Endothelial cell of umbilical vein (primary cell): ENCODE measurements around the gene NLGN1. TPM values are rescaled to one million over a fixed set of nuclear protein-coding genes. Genes with fewer than 3 reads are reported as not detected.

Experiments
- BruUV-seq: library from RNA; stranded (reverse); fragments of 400-500 nt; replicated peaks from 2 replicates; lab custom pipeline; 2021; lab: Mats Ljungman, UMichigan
- CTCF ChIA-PET: fragments of 300-600, 350-600 bp; sonication (Branson Sonifier 250); formaldehyde crosslinking; loops from one replicate; lab custom pipeline; 2021; ENCODE audit warnings: antibody characterized with exemption, inconsistent platforms; lab: Charles Lee
- POLR2A ChIA-PET: fragments of 300-600, 350-600 bp; sonication (Branson Sonifier 250); formaldehyde crosslinking; loops from one replicate; lab custom pipeline; 2021; ENCODE audit warnings: antibody characterized with exemption, inconsistent platforms; lab: Charles Lee
- DNase-seq: peaks from one replicate; pipeline ENCODE4 v3.0.0-alpha.2; 2011; ENCODE audit warnings: low read depth, low spot score
- FAIRE-seq: peaks from 2 replicates; lab custom pipeline; 2011; peaks lifted over from hg19 to GRCh38; lab: Jason Lieb, UNC
- H2AFZ ChIP-seq: 2 replicates; pipeline ENCODE4 v1.6.0; 2012; ENCODE audit warnings: low read depth, low read length, control low read depth, inconsistent platforms
- H3K27ac ChIP-seq: 2 replicates; pipeline ENCODE4 v1.5.1; 2011; ENCODE audit warnings: low read depth, mild to moderate bottlenecking, control low read depth, low read length, moderate library complexity; ENCODE audit not compliant: insufficient read depth
- H3K27me3 ChIP-seq, 2 experiments: 2 replicates each; pipeline versions ENCODE4 v1.6.0 to v1.6.1; 2011; ENCODE audit warnings: low read length in 2 of 2, mixed read lengths in 1 of 2; ENCODE audit not compliant: control insufficient read depth in 2 of 2, insufficient read depth in 2 of 2
- H3K36me3 ChIP-seq, 2 experiments: 2 replicates in 1 of 2; 3 replicates in 1 of 2; pipeline ENCODE4 v1.5.1; 2011; ENCODE audit warnings: low read length in 2 of 2, mild to moderate bottlenecking in 1 of 2, moderate library complexity in 1 of 2; ENCODE audit not compliant: control insufficient read depth in 2 of 2, insufficient read depth in 2 of 2; ENCODE audit errors: extremely low read depth in 1 of 2
- H3K4me1 ChIP-seq: 3 replicates; pipeline ENCODE4 v1.5.1; 2011; ENCODE audit warnings: mild to moderate bottlenecking, low read length; ENCODE audit not compliant: control insufficient read depth, insufficient read depth; ENCODE audit errors: extremely low read depth
- H3K4me2 ChIP-seq: 2 replicates; pipeline ENCODE4 v1.6.1; 2011; ENCODE audit warnings: low read length, control low read depth, mixed read lengths; ENCODE audit not compliant: insufficient read depth
- H3K4me3 ChIP-seq, 3 experiments: fragments of 200-600 bp in 1 of 3; sonication (generic), shearing (Covaris generic) in 1 of 3; replicated peaks in 1 of 3; 2 replicates each; pipeline ENCODE4 v1.5.1; 2011 to 2016; ENCODE audit warnings: control low read depth in 3 of 3, low read length in 3 of 3, mild to moderate bottlenecking in 2 of 3, inconsistent platforms in 1 of 3, low read depth in 1 of 3, moderate library complexity in 1 of 3; ENCODE audit not compliant: insufficient read depth in 1 of 3
- H3K79me2 ChIP-seq: 2 replicates; pipeline ENCODE4 v1.6.0; 2012; ENCODE audit warnings: low read length, inconsistent platforms; ENCODE audit not compliant: control insufficient read depth, insufficient read depth
- H3K9ac ChIP-seq: replicated peaks from 2 replicates; pipeline ENCODE3; 2011; ENCODE audit warnings: low read length, control low read depth; ENCODE audit not compliant: insufficient read depth; ENCODE audit errors: extremely low read depth
- H3K9me1 ChIP-seq: replicated peaks from 3 replicates; pipeline ENCODE4 v1.6.0; 2011; ENCODE audit warnings: mild to moderate bottlenecking, low read length; ENCODE audit not compliant: control insufficient read depth, insufficient read depth; ENCODE audit errors: extremely low read depth
- H3K9me3 ChIP-seq: replicated peaks from 2 replicates; pipeline ENCODE4 v1.5.1; 2012; ENCODE audit warnings: low read length, inconsistent platforms; ENCODE audit not compliant: control insufficient read depth, insufficient read depth
- H4K20me1 ChIP-seq: replicated peaks from 2 replicates; pipeline ENCODE3; 2011; ENCODE audit warnings: mild to moderate bottlenecking, low read length; ENCODE audit not compliant: control insufficient read depth, insufficient read depth; ENCODE audit errors: extremely low read depth
- EZH2 ChIP-seq: IDR thresholded peaks from 2 replicates; pipeline ENCODE4 v1.6.1; 2012; ENCODE audit warnings: borderline replicate concordance, low read depth, mild to moderate bottlenecking, moderate library complexity, low read length, inconsistent platforms; ENCODE audit not compliant: severe bottlenecking
- FOS ChIP-seq: IDR thresholded peaks from 2 replicates; pipeline ENCODE4 v1.6.1; 2011; ENCODE audit warnings: mild to moderate bottlenecking, low read length, moderate library complexity, borderline replicate concordance; ENCODE audit not compliant: insufficient read depth
- MYC ChIP-seq: IDR thresholded peaks from one replicate; pipeline ENCODE4 v1.6.1; 2011; ENCODE audit warnings: mild to moderate bottlenecking, low read depth, low read length
- dilution Hi-C: fragments of 300-500 bp; cut with MboI; formaldehyde crosslinking; loops from one replicate; pipeline ENCODE4 v1.15.0; 2019; ENCODE audit warnings: low sequenced_read_pairs; ENCODE audit not compliant: extremely low pct_ligation_motif_present
- intact Hi-C: fragments of 100-400 bp; cut with micrococcal nuclease; formaldehyde crosslinking; loops from one replicate; pipeline ENCODE4 v1.10.0; 2022
- polyA plus RNA-seq, 4 experiments: library from polyadenylated mRNA; depleted of rRNA in 3 of 4; stranded (reverse) in 3 of 4; unstranded in 1 of 4; fragments of >200 nt; gene quantifications; 2 replicates each; pipeline versions ENCODE4 v1.2.1 to v1.2.3, GENCODE V29; 2011 to 2012; ENCODE audit warnings: missing spikeins in 1 of 4
- total RNA-seq: library from RNA; stranded (reverse); gene quantifications from 2 replicates; pipeline ENCODE4 v1.2.3, GENCODE V29; 2021
- TF ChIP-seq, protein P1 (sequence below), 2 donors: IDR thresholded peaks; 1 replicate in 1 of 2; 2 replicates in 1 of 2; pipeline ENCODE4 v1.5.1; 2011; ENCODE audit warnings: low read length in 2 of 2, mild to moderate bottlenecking in 2 of 2, moderate library complexity in 2 of 2, control low read depth in 1 of 2, inconsistent platforms in 1 of 2, low read depth in 1 of 2; ENCODE audit not compliant: insufficient read depth in 1 of 2; ENCODE audit errors: extremely low read depth in 1 of 2
- TF ChIP-seq, protein P2 (sequence below): IDR thresholded peaks from 2 replicates; pipeline ENCODE4 v1.6.1; 2011; ENCODE audit not compliant: insufficient read depth, insufficient read length

Gene NLGN1
- total and polyA plus RNA-seq, 2 donors (not counting 3 experiments of a cell fraction or from before 2014, with no cell fraction given) = 7.9 to 16.3 TPM

DNA sequence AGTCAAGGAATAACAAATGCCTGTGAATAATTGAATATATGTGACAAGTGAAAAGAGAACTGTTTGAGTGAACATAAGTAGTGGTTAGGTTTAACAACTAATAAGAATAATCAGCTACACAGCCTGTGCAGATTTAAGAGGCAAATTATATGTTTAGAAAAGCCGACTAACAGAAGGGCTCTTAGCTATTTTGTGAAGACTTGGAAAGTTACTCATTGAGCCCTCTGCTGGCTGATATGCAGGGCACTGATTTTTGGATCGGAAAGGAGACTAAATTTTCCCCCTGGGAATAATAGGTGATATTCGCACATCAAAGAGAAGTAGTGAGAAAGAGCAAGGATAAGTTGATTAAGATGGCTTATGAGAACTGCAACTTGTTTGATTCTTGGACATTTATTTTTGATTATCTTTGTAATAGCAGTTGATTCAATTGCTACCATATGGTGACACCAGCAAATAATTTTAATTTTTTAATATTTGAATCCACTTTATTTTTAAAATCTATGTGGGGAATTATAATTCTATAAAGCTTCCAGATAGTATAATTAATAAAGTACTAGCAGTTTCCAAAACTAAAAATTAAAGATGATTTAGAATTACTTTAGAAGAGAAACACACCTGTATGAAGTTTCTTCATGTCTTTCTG lies 156.2 kb downstream of the NLGN1 start:
- H3K36me3 ChIP-seq = no peaks in the 10 kb centered on the region
- H3K4me2 ChIP-seq = no peak overlapping the region
- no peaks in the 10 kb centered on the region for H3K4me1 ChIP-seq
- intact Hi-C loops (loop anchor here (1.0 to 5.0 kb wide), 5 partner anchors 142 to 746 kb away; partner anchors contain the start of gene NLGN1), dilution Hi-C loops (no loop called here)
- ChIA-PET CTCF (interaction anchor here (0.6 to 5.8 kb wide), 31 partner anchors 9 to 744 kb away, joined by 3 to 88 read pairs (median 4); partner anchors contain the start of gene NLGN1), POLR2A (no interaction called here)
- no peaks in the 10 kb centered on the region for H3K9me1 ChIP-seq
- H2AFZ ChIP-seq = no peak overlapping the region
- no peak overlapping the region for H3K9ac ChIP-seq
- H3K79me2 ChIP-seq = no peaks in the 10 kb centered on the region
- H3K9me3 ChIP-seq = no peaks in the 10 kb centered on the region
- DNase-seq (peak; percentile 58), FAIRE-seq (no peak)
- no peaks in the 10 kb centered on the region for H3K27me3 ChIP-seq
- H3K27ac ChIP-seq = no peak overlapping the region
- TF ChIP-seq MYC (no peak), FOS (no peak), EZH2 (no peak)
- TF ChIP-seq, protein P1, sequence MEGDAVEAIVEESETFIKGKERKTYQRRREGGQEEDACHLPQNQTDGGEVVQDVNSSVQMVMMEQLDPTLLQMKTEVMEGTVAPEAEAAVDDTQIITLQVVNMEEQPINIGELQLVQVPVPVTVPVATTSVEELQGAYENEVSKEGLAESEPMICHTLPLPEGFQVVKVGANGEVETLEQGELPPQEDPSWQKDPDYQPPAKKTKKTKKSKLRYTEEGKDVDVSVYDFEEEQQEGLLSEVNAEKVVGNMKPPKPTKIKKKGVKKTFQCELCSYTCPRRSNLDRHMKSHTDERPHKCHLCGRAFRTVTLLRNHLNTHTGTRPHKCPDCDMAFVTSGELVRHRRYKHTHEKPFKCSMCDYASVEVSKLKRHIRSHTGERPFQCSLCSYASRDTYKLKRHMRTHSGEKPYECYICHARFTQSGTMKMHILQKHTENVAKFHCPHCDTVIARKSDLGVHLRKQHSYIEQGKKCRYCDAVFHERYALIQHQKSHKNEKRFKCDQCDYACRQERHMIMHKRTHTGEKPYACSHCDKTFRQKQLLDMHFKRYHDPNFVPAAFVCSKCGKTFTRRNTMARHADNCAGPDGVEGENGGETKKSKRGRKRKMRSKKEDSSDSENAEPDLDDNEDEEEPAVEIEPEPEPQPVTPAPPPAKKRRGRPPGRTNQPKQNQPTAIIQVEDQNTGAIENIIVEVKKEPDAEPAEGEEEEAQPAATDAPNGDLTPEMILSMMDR (IDR thresholded peaks at IDR 0.05; ENCODE audit: extremely low read depth in 1 of 2, insufficient read depth in 1 of 2, low read depth in 1 of 2, low read length in 2 of 2) = peak; percentile 61 to 65
- TF ChIP-seq, protein P2, sequence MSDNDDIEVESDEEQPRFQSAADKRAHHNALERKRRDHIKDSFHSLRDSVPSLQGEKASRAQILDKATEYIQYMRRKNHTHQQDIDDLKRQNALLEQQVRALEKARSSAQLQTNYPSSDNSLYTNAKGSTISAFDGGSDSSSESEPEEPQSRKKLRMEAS = no peak
- no peak overlapping the region for H3K4me3 ChIP-seq
- no peaks in the 10 kb centered on the region for H4K20me1 ChIP-seq
- BruUV-seq = no TSS peak
